Epithelial cell of prostate (primary cell): ENCODE data around the gene RBMX2.
"Not testable (repeated sequence)": the region's sequence is repeated elsewhere in the genome, so short reads cannot be mapped to it uniquely, and the experiment has no call there.

Source experiments
- DNase-seq: peaks from one replicate; pipeline ENCODE4 v3.0.0-alpha.2; 2011; ENCODE audit warnings: low read depth, low spot score
- H3K27ac ChIP-seq: fragments of 450-650 bp; 2 replicates; pipeline ENCODE4 v1.5.1; 2017; ENCODE audit warnings: mild to moderate bottlenecking

Gene RBMX2

DNA sequence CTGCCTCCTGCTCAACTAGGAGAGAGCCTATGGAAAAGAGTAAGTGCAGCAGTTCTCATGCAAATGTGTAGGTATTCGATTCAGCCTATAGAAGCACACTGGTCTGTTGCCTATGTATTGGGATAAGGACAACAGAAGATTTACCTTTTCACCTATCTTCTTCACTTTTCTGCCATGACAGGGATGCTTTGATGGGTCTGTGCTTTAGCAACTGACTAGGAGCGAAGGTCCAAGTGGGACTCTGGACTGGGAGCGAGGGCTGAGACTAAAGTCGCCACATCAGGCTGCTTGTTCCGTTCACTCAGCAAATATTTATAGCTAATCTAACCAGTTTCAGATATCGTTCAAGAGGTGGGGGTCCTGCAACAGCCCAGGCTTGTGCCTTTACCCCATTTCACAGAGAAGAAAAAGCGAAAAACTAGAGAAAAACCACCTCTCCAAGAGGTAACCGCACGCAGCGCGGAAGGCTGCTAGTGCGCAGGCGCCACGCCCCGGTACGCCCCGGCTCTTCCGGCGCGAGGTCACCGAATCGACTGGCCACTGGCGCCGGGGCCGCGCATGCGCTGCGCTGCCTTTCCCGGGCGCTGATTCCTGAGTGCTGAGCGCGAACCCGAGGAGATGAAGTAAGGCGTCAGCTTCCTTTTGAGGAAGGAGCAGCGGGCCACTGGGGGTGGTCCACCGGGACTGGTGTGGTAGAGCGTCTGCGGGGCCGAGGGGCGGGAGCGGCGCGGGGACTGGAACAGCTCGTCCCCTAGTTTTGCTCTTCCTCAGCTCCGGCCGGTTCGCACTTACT lies at the start of gene RBMX2:
Gene RBMX2, plus strand, starts transcription at position 573 of the 793 bp plus-strand sequence. Its CDS starts 46 bp downstream, at position 619.
- DNase-seq, result peak; percentile 3
- peak within 1 kb of the TSS; percentile 40 for H3K27ac ChIP-seq

- not testable (repeated sequence) for H3K27ac ChIP-seq, DNase-seq
These were observed 49.7 kb upstream of the RBMX2 start for GRCh38 chrX:130352050-130352449.

- no peak overlapping the region for H3K27ac ChIP-seq
- DNase-seq, result no peak
These were observed 25.7 kb upstream of the RBMX2 start for GRCh38 chrX:130376077-130376476.

- DNase-seq, result no peak
- H3K27ac ChIP-seq, result no peak overlapping the region
These were observed 23.6 kb upstream of the RBMX2 start for GRCh38 chrX:130378024-130378669.

GRCh38 chrX:130385520-130385919 lies 16.3 kb upstream of the RBMX2 start, which contains the start of gene GPR119:
Gene GPR119 (minus strand): TSS chrX:130385674. CDS start chrX:130385447, 227 bp downstream.
- H3K27ac ChIP-seq, result no peak within 1 kb of the TSS
- no peak for DNase-seq

DNA sequence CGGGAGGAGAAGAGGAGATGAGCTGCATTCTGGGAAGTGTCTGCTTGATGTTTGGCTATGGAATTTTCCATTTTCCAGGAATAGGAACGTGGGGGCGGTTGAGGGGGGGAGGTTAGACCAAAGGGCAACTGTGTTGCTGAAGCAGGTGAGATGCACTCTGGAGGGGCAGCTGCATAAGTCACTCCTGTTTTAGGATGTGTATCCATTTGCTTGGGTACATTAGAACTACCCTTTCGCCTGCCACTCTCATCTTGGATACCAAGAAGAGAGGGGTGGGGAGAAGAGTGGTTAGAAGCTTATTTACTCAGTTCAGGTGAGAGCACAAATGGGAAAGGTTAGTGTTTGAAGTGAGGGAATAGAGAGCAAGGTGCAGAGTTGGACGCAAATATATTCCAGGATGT lies 15.4 kb upstream of the RBMX2 start:
- DNase-seq, result no peak
- H3K27ac ChIP-seq, result no peak overlapping the region

GRCh38 chrX:130393451-130394074 lies 8.2 kb upstream of the RBMX2 start:
- DNase-seq, result no peak
- H3K27ac ChIP-seq, result no peak overlapping the region

- no peak for DNase-seq
- H3K27ac ChIP-seq, result no peak overlapping the region
These were observed 6.4 kb upstream of the RBMX2 start for GRCh38 chrX:130395341-130395740.

GRCh38 chrX:130402208-130402684 lies 459 bp downstream of the RBMX2 start:
- H3K27ac ChIP-seq, result no peak overlapping the region
- no peak for DNase-seq

GRCh38 chrX:130413415-130413814 lies 11.6 kb downstream of the RBMX2 start:
- H3K27ac ChIP-seq, result no peak overlapping the region
- no peak for DNase-seq

GRCh38 chrX:130414800-130415199 lies 13.0 kb downstream of the RBMX2 start:
- DNase-seq, result no peak
- no peak overlapping the region for H3K27ac ChIP-seq

- H3K27ac ChIP-seq, result no peak overlapping the region
- DNase-seq, result no peak
These were observed 13.4 kb downstream of the RBMX2 start for GRCh38 chrX:130415201-130415600.

DNA sequence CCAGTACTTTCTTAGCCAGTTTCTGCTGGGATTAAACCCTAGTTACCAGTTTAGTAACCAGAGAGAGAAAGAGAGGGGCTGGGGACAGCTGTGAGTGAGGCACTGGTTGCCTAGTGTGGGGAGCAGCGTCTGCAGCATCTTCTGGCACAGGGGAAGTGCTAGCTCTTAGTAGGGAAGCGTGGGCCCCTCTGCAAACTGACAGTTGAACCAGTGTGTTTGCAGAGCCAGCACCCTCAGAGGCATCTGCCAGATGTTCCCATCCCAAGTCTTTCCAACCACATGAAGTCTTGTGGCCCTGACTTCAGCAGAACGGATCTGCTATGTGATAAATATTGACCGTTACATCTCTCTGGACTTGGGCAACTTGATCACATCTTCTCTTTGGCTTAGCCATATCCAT lies 15.0 kb downstream of the RBMX2 start:
- no peak for DNase-seq
- no peak overlapping the region for H3K27ac ChIP-seq

- no peak overlapping the region for H3K27ac ChIP-seq
- no peak for DNase-seq
These were observed 16.3 kb downstream of the RBMX2 start for GRCh38 chrX:130418066-130418465.

DNA sequence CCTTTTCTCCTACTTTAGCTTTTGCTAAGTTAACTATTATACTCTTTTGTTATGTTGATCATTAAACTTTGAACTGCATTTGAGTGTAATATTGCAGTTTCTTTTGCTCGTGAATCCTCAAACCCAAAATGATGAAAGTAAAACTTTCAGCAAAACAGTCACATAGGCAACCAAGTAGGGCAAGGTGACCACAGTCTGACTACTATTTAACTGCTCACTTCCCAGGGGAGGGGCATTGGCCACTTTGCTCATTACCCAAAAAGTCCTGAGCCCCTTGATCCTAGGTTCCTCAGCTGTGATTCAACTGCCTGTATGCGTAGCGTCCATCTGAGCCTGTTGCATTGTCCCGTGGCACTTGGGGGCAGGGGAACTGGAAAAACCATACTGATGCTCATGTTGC lies 17.0 kb downstream of the RBMX2 start:
- DNase-seq, result no peak
- no peak overlapping the region for H3K27ac ChIP-seq

DNA sequence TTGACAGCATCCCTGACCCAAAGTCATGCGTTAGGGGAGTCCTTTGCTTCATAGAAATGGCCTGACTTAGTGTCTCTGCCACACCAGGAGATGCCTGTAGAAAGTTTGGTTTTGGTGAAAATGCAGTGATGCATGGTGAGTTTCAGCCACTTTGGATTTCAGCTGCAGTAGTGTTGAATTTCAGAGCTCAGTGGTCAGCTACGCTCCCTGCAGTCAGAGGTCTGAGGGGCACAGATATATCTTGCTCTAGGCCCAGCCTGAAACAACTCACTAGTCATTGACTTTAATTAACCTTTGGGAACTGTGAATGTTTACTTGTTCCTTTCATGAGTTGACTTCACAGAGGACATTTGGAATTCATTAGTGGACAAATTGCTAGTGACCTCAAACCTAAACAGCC lies 17.5 kb downstream of the RBMX2 start:
- no peak overlapping the region for H3K27ac ChIP-seq
- DNase-seq, result no peak

DNA sequence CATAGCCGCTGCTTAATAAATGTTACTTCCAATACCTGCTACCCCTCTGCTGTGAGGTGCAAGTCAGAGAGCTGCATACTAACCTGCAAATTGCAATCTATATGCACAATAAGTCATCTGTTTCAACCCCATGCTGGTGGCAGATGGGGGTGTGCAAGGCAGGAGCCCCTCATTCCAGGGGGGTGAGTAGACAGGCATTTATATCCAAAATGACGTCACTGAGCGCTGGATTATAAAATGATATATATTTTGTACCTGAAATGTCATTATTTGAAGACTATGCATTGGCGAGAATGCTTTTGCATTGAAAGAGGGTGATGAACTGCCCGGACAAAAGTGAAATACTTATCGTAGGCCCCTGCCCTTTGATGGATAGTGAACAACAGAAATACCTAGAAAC lies 24.7 kb downstream of the RBMX2 start:
- no peak for DNase-seq
- no peak overlapping the region for H3K27ac ChIP-seq

GRCh38 chrX:130429236-130429635 lies 27.4 kb downstream of the RBMX2 start:
- H3K27ac ChIP-seq, DNase-seq: not testable (repeated sequence)

GRCh38 chrX:130435937-130436336 lies 34.1 kb downstream of the RBMX2 start:
- no peak for DNase-seq

GRCh38 chrX:130437996-130438395 lies 36.2 kb downstream of the RBMX2 start:
- H3K27ac ChIP-seq, result not testable (repeated sequence)

More at GRCh38 chrX:130435937-130436336, 34.1 kb downstream of the RBMX2 start:
- no peak overlapping the region for H3K27ac ChIP-seq

GRCh38 chrX:130443875-130444274 lies 42.1 kb downstream of the RBMX2 start:
- no peak overlapping the region for H3K27ac ChIP-seq
- DNase-seq, result no peak

More at GRCh38 chrX:130437996-130438395, 36.2 kb downstream of the RBMX2 start:
- DNase-seq, result not testable (repeated sequence)
